ENCODE data around the gene RACGAP1. TPM values are rescaled to one million over a fixed set of nuclear protein-coding genes. Genes with fewer than 3 reads are reported as not detected.

The RACGAP1 gene
- polyA plus RNA-seq, result 10 to 100 TPM in 2 of 4 donors, 1 to 10 TPM in 2; 3.5 to 25.9 (median 14.4) TPM
- long read RNA-seq, donor 1, transcript RACGAP1-201 (17 exons, 3,073 nt), result major isoform, 5 of 8 reads
- long read RNA-seq, donor 1, partial matches to known transcripts, result 0 of 8 reads
- long read RNA-seq, donor 1, other reads (novel, unspliced or antisense), result 0 of 8 reads
- long read RNA-seq, donor 2, partial matches to known transcripts, result 0 of 3 reads
- long read RNA-seq, donor 2, other reads (novel, unspliced or antisense), result 0 of 3 reads
- long read RNA-seq, donor 3, partial matches to known transcripts, result 0 of 1 reads
- long read RNA-seq, donor 3, other reads (novel, unspliced or antisense), result 0 of 1 reads
- long read RNA-seq, donor 4, result 0 reads
- long read RNA-seq, donor 5, partial matches to known transcripts, result 0 of 1 reads
- long read RNA-seq, donor 5, other reads (novel, unspliced or antisense), result 0 of 1 reads
- long read RNA-seq, donor 6, partial matches to known transcripts, result 0 of 6 reads
- long read RNA-seq, donor 6, other reads (novel, unspliced or antisense), result 0 of 6 reads
- long read RNA-seq, donor 7, result 0 reads
- long read RNA-seq, donor 8, result 0 reads
- long read RNA-seq, donor 9, partial matches to known transcripts, result 0 of 2 reads
- long read RNA-seq, donor 9, other reads (novel, unspliced or antisense), result 0 of 2 reads
- long read RNA-seq, donor 10, transcript RACGAP1-201 (17 exons, 3,073 nt), result major isoform, 5 of 8 reads
- long read RNA-seq, donor 10, partial matches to known transcripts, result 0 of 8 reads
- long read RNA-seq, donor 10, other reads (novel, unspliced or antisense), result 0 of 8 reads

GRCh38 chr12:50025187-50026059, at the start of gene RACGAP1:
Gene RACGAP1 (minus strand): TSS chr12:50025494. CDS start chr12:50016715, 8,779 bp downstream.
- peak within 1 kb of the TSS; percentile 3 to 58 (median 56) for H3K27ac ChIP-seq (ENCODE audit: low read depth in 1 of 3, low read length in 2 of 3)
- H3K9me3 ChIP-seq (ENCODE audit: control insufficient read depth in 2 of 2, insufficient read depth in 1 of 2, low read depth in 1 of 2, low read length in 1 of 2), result no peaks in the 10 kb centered on the region
- H3K4me3 ChIP-seq (ENCODE audit: low read depth in 1 of 3, low read length in 3 of 3), result peak within 1 kb of the TSS; percentile 57 to 86 (median 71)
- FAIRE-seq (peak; percentile 74), DNase-seq (peak; percentile 99)
- no peaks in the 10 kb centered on the region for H3K27me3 ChIP-seq (ENCODE audit: control insufficient read depth in 3 of 3, insufficient read depth in 3 of 3, low read length in 3 of 3)
- 5 to 6% (median 5%) methylated on average over 43 to 47 of the region's 47 CpGs for WGBS, 3 donors
- H3K4me1 ChIP-seq (ENCODE audit: control insufficient read depth in 3 of 3, insufficient read depth in 2 of 3, low read depth in 1 of 3, low read length in 2 of 3), result peaks cover 0 to 2% (median 0%) of the 10 kb centered on the region in 3 donors
- no peaks in the 10 kb centered on the region for H3K36me3 ChIP-seq (ENCODE audit: control insufficient read depth in 3 of 3, insufficient read depth in 2 of 3, low read depth in 1 of 3, low read length in 3 of 3)

GRCh38 chr12:50073712-50074111, 48.4 kb upstream of the RACGAP1 start:
- Histone ChIP-seq H3K4me3 (ENCODE audit: low read depth in 1 of 3, low read length in 3 of 3) (no peak overlapping the region), H3K27me3 (ENCODE audit: control insufficient read depth in 3 of 3, insufficient read depth in 3 of 3, low read length in 3 of 3) (no peaks in the 10 kb centered on the region), H3K27ac (ENCODE audit: low read depth in 1 of 3, low read length in 2 of 3) (no peak overlapping the region), H3K4me1 (ENCODE audit: control insufficient read depth in 3 of 3, insufficient read depth in 2 of 3, low read depth in 1 of 3, low read length in 2 of 3) (peaks cover 0 to 12% (median 0%) of the 10 kb centered on the region in 3 donors), H3K36me3 (ENCODE audit: control insufficient read depth in 3 of 3, insufficient read depth in 2 of 3, low read depth in 1 of 3, low read length in 3 of 3) (peaks cover 0 to 3% (median 0%) of the 10 kb centered on the region in 3 donors), H3K9me3 (ENCODE audit: control insufficient read depth in 2 of 2, insufficient read depth in 1 of 2, low read depth in 1 of 2, low read length in 1 of 2) (no peaks in the 10 kb centered on the region)
- FAIRE-seq, result no peak
- no peak for DNase-seq
- WGBS, 3 donors, result 81 to 83% (median 82%) methylated on average over 10 of the region's 10 CpGs

GRCh38 chr12:50073206-50073605, 47.9 kb upstream of the RACGAP1 start:
- DNase-seq (no peak), FAIRE-seq (no peak)
- 38 to 70% (median 47%) methylated on average over 5 to 7 of the region's 7 CpGs for WGBS, 3 donors
- H3K27me3 ChIP-seq (ENCODE audit: control insufficient read depth in 3 of 3, insufficient read depth in 3 of 3, low read length in 3 of 3), result no peaks in the 10 kb centered on the region
- H3K4me3 ChIP-seq (ENCODE audit: low read depth in 1 of 3, low read length in 3 of 3), result no peak overlapping the region
- no peak overlapping the region for H3K27ac ChIP-seq (ENCODE audit: low read depth in 1 of 3, low read length in 2 of 3)
- no peaks in the 10 kb centered on the region for H3K9me3 ChIP-seq (ENCODE audit: control insufficient read depth in 2 of 2, insufficient read depth in 1 of 2, low read depth in 1 of 2, low read length in 1 of 2)
- peaks cover 0 to 12% (median 0%) of the 10 kb centered on the region in 3 donors for H3K4me1 ChIP-seq (ENCODE audit: control insufficient read depth in 3 of 3, insufficient read depth in 2 of 3, low read depth in 1 of 3, low read length in 2 of 3)
- peaks cover 0 to under 1% (median 0%) of the 10 kb centered on the region in 3 donors for H3K36me3 ChIP-seq (ENCODE audit: control insufficient read depth in 3 of 3, insufficient read depth in 2 of 3, low read depth in 1 of 3, low read length in 3 of 3)

GRCh38 chr12:50072198-50072907, 47.1 kb upstream of the RACGAP1 start:
- H3K36me3 ChIP-seq (ENCODE audit: control insufficient read depth in 3 of 3, insufficient read depth in 2 of 3, low read depth in 1 of 3, low read length in 3 of 3), result no peaks in the 10 kb centered on the region
- no peaks in the 10 kb centered on the region for H3K9me3 ChIP-seq (ENCODE audit: control insufficient read depth in 2 of 2, insufficient read depth in 1 of 2, low read depth in 1 of 2, low read length in 1 of 2)
- 67 to 78% (median 69%) methylated on average over 10 of the region's 10 CpGs for WGBS, 3 donors
- H3K27ac ChIP-seq (ENCODE audit: low read depth in 1 of 3, low read length in 2 of 3), result no peak overlapping the region
- FAIRE-seq (no peak), DNase-seq (no peak)
- H3K4me3 ChIP-seq (ENCODE audit: low read depth in 1 of 3, low read length in 3 of 3), result no peak overlapping the region
- H3K27me3 ChIP-seq (ENCODE audit: control insufficient read depth in 3 of 3, insufficient read depth in 3 of 3, low read length in 3 of 3), result no peaks in the 10 kb centered on the region
- peaks cover 0 to 12% (median 0%) of the 10 kb centered on the region in 3 donors for H3K4me1 ChIP-seq (ENCODE audit: control insufficient read depth in 3 of 3, insufficient read depth in 2 of 3, low read depth in 1 of 3, low read length in 2 of 3)

GRCh38 chr12:50070314-50071060, 45.2 kb upstream of the RACGAP1 start:
- peak; percentile 86 to 91 for DNase-seq
- H3K27ac ChIP-seq (ENCODE audit: low read depth in 1 of 3, low read length in 2 of 3), result no peak overlapping the region
- FAIRE-seq, result no peak
- H3K27me3 ChIP-seq (ENCODE audit: control insufficient read depth in 3 of 3, insufficient read depth in 3 of 3, low read length in 3 of 3), result no peaks in the 10 kb centered on the region
- no peak overlapping the region for H3K4me3 ChIP-seq (ENCODE audit: low read depth in 1 of 3, low read length in 3 of 3)
- H3K36me3 ChIP-seq (ENCODE audit: control insufficient read depth in 3 of 3, insufficient read depth in 2 of 3, low read depth in 1 of 3, low read length in 3 of 3), result no peaks in the 10 kb centered on the region
- 25 to 39% (median 32%) methylated on average over 9 of the region's 9 CpGs for WGBS, 3 donors
- no peaks in the 10 kb centered on the region for H3K9me3 ChIP-seq (ENCODE audit: control insufficient read depth in 2 of 2, insufficient read depth in 1 of 2, low read depth in 1 of 2, low read length in 1 of 2)
- H3K4me1 ChIP-seq (ENCODE audit: control insufficient read depth in 3 of 3, insufficient read depth in 2 of 3, low read depth in 1 of 3, low read length in 2 of 3), result peaks cover 0 to 8% (median 0%) of the 10 kb centered on the region in 3 donors

- DNase-seq (no peak), FAIRE-seq (no peak)
- Histone ChIP-seq H3K36me3 (ENCODE audit: control insufficient read depth in 3 of 3, insufficient read depth in 2 of 3, low read depth in 1 of 3, low read length in 3 of 3) (no peaks in the 10 kb centered on the region), H3K27ac (ENCODE audit: low read depth in 1 of 3, low read length in 2 of 3) (no peak overlapping the region), H3K4me3 (ENCODE audit: low read depth in 1 of 3, low read length in 3 of 3) (no peak overlapping the region), H3K9me3 (ENCODE audit: control insufficient read depth in 2 of 2, insufficient read depth in 1 of 2, low read depth in 1 of 2, low read length in 1 of 2) (no peaks in the 10 kb centered on the region), H3K27me3 (ENCODE audit: control insufficient read depth in 3 of 3, insufficient read depth in 3 of 3, low read length in 3 of 3) (peaks cover 0 to 3% (median 0%) of the 10 kb centered on the region in 3 donors), H3K4me1 (ENCODE audit: control insufficient read depth in 3 of 3, insufficient read depth in 2 of 3, low read depth in 1 of 3, low read length in 2 of 3) (peaks cover 0 to 2% (median 0%) of the 10 kb centered on the region in 3 donors)
- WGBS, 3 donors, result 92 to 97% (median 96%) methylated on average over 3 of the region's 3 CpGs
Observed at GRCh38 chr12:50069539-50069938, 44.2 kb upstream of the RACGAP1 start.

- H3K27me3 ChIP-seq (ENCODE audit: control insufficient read depth in 3 of 3, insufficient read depth in 3 of 3, low read length in 3 of 3), result peaks cover 0 to 3% (median 0%) of the 10 kb centered on the region in 3 donors
- H3K4me3 ChIP-seq (ENCODE audit: low read depth in 1 of 3, low read length in 3 of 3), result no peak overlapping the region
- no peaks in the 10 kb centered on the region for H3K9me3 ChIP-seq (ENCODE audit: control insufficient read depth in 2 of 2, insufficient read depth in 1 of 2, low read depth in 1 of 2, low read length in 1 of 2)
- WGBS, 3 donors, result 91 to 94% (median 92%) methylated on average over 5 of the region's 5 CpGs
- no peak overlapping the region for H3K27ac ChIP-seq (ENCODE audit: low read depth in 1 of 3, low read length in 2 of 3)
- FAIRE-seq, result no peak
- no peaks in the 10 kb centered on the region for H3K36me3 ChIP-seq (ENCODE audit: control insufficient read depth in 3 of 3, insufficient read depth in 2 of 3, low read depth in 1 of 3, low read length in 3 of 3)
- no peak for DNase-seq
- peaks cover 0 to 2% (median 0%) of the 10 kb centered on the region in 3 donors for H3K4me1 ChIP-seq (ENCODE audit: control insufficient read depth in 3 of 3, insufficient read depth in 2 of 3, low read depth in 1 of 3, low read length in 2 of 3)
Observed at GRCh38 chr12:50069069-50069468, 43.8 kb upstream of the RACGAP1 start.

Measured in small intestine (tissue), 16 donors.